Adrenal gland (tissue), 5 donors: ENCODE measurements around the gene SSTR4.

Experiments used
- POLR2A ChIP-seq, 2 donors: fragments of 450-650 bp; IDR thresholded peaks; one replicate each; pipeline ENCODE4 v1.6.1; 2017; ENCODE audit warnings: antibody characterized with exemption in 2 of 2, mild to moderate bottlenecking in 2 of 2, moderate library complexity in 1 of 2
- TF ChIP-seq, protein P1 (sequence below), 6 experiments: fragments of 450-650 bp in 4 of 6; fragments of 200-600 bp in 2 of 6; sonication (generic) in 1 of 6; IDR thresholded peaks; 1 replicate in 5 of 6; 2 replicates in 1 of 6; pipeline versions ENCODE4 v1.5.1 to v1.8.0; 2016 to 2021; ENCODE audit warnings: antibody characterized with exemption in 6 of 6, mild to moderate bottlenecking in 2 of 6, moderate library complexity in 1 of 6
- donor health status: DM: no; HTN: no; CAD: no.

DNA sequence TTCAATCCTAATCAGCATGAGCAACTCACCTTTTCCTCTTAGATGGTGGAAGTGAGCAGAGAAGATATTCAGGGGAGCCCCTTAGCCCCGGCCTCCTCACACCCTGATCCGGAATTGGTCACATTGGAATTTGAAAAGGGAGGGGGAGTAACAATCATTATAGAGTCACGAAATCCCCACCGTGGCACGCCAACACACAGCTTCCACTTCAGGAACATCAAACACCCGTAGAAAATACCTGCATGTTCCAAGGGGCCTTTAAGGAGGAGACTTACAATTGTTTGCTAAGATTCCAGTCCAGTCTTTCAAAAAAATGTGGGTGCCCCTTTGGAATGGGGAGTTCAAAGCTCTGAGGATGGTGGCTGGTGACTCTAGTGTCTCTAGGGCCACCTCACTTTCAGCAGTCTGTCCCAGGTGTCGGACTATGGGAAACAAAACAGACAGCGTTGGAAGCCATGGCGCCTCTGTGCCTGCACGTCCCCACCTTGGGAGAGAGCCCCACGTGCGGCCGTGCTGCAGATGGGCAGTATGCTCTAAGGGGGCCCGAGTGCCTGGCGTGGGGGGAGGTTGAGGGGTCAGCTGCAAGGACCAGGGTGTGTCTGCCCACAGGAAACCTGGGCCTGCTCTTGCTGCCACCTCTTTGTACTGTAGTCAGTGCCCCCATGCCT is 48.6 kb downstream of the SSTR4 start:
- TF ChIP-seq, protein P1, sequence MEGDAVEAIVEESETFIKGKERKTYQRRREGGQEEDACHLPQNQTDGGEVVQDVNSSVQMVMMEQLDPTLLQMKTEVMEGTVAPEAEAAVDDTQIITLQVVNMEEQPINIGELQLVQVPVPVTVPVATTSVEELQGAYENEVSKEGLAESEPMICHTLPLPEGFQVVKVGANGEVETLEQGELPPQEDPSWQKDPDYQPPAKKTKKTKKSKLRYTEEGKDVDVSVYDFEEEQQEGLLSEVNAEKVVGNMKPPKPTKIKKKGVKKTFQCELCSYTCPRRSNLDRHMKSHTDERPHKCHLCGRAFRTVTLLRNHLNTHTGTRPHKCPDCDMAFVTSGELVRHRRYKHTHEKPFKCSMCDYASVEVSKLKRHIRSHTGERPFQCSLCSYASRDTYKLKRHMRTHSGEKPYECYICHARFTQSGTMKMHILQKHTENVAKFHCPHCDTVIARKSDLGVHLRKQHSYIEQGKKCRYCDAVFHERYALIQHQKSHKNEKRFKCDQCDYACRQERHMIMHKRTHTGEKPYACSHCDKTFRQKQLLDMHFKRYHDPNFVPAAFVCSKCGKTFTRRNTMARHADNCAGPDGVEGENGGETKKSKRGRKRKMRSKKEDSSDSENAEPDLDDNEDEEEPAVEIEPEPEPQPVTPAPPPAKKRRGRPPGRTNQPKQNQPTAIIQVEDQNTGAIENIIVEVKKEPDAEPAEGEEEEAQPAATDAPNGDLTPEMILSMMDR (IDR thresholded peaks at IDR 0.05), result no peak
- TF ChIP-seq POLR2A (IDR thresholded peaks at IDR 0.05), result no peak
